Measurements from ENCODE around the gene KBTBD6. TPM values are rescaled to one million over a fixed set of nuclear protein-coding genes. Genes with fewer than 3 reads are reported as not detected.

Gene KBTBD6
- total and polyA plus RNA-seq, 10 of the 15 experiments (the other 5 are each of a cell fraction or from before 2014, with no cell fraction given) = 1.9 to 5.3 (median 3.8) TPM

GRCh38 chr13:41117869-41118268, 14.7 kb downstream of the KBTBD6 start:
- Histone ChIP-seq H4K20me1 (ENCODE audit: control insufficient read depth, insufficient read depth) (no peaks in the 10 kb centered on the region), H3K4me1 (ENCODE audit: control insufficient read depth, insufficient read depth, low read length) (no peaks in the 10 kb centered on the region), H3K36me3 (ENCODE audit: control insufficient read depth in 2 of 2, insufficient read depth in 2 of 2, low read length in 1 of 2) (no peaks in the 10 kb centered on the region), H3K27me3 (replicated peaks in 1 of 2; ENCODE audit: control insufficient read depth in 2 of 2, insufficient read depth in 2 of 2, low read length in 1 of 2) (no peaks in the 10 kb centered on the region), H3K4me3 (no peak overlapping the region), H3K27ac (ENCODE audit: control insufficient read depth, insufficient read depth) (no peak overlapping the region), H3K9me3 (replicated peaks; ENCODE audit: control insufficient read depth, insufficient read depth, low read length) (no peaks in the 10 kb centered on the region), H2AFZ (ENCODE audit: control insufficient read depth, low read depth, low read length) (no peak overlapping the region), H3K79me2 (ENCODE audit: control insufficient read depth, insufficient read depth, low read length) (no peaks in the 10 kb centered on the region), H3K4me2 (ENCODE audit: control insufficient read depth, insufficient read depth) (no peak overlapping the region), H3K9ac (ENCODE audit: control insufficient read depth, insufficient read depth, low read length) (no peak overlapping the region)
- WGBS (ENCODE audit: insufficient coverage, insufficient replicate concordance, low lambda C conversion rate, missing lambda C conversion rate) = 84% methylated on average over 4 of the region's 4 CpGs
- BruUV-seq (replicated peaks) = no TSS peak
- ChIA-PET RAD21 (ENCODE audit: unreplicated experiment) (no interaction called here), SMC1A (ENCODE audit: uncharacterized antibody, unreplicated experiment) (interaction anchor here (0.6 to 1.7 kb wide), 2 partner anchors 11 to 579 kb away, joined by 3 to 4 read pairs; no protein-coding TSS in a partner anchor), CTCF (interaction anchor here (1.9 kb wide), 1 partner anchor 11 kb away, joined by 5 read pairs; no protein-coding TSS in a partner anchor), POLR2A (no interaction called here)
- FAIRE-seq (no peak), ATAC-seq (no peak), DNase-seq (ENCODE audit: low read depth, low spot score) (no peak)
- in situ Hi-C loops (cut with MboI) = no loop called here
- intact Hi-C loops (cut with micrococcal nuclease; ENCODE audit: unreplicated experiment) = no loop called here
- TF ChIP-seq, protein P1, sequence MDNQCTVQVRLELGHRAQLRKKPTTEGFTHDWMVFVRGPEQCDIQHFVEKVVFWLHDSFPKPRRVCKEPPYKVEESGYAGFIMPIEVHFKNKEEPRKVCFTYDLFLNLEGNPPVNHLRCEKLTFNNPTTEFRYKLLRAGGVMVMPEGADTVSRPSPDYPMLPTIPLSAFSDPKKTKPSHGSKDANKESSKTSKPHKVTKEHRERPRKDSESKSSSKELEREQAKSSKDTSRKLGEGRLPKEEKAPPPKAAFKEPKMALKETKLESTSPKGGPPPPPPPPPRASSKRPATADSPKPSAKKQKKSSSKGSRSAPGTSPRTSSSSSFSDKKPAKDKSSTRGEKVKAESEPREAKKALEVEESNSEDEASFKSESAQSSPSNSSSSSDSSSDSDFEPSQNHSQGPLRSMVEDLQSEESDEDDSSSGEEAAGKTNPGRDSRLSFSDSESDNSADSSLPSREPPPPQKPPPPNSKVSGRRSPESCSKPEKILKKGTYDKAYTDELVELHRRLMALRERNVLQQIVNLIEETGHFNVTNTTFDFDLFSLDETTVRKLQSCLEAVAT (IDR thresholded peaks at IDR 0.05) = no peak
- no peak for TF ChIP-seq NFXL1 (IDR thresholded peaks at IDR 0.05; ENCODE audit: borderline replicate concordance)
- TF ChIP-seq ZNF687 (IDR thresholded peaks at IDR 0.05) = no peak
- TF ChIP-seq RUNX3 (IDR thresholded peaks at IDR 0.05; ENCODE audit: low read length) = no peak
- no peak for TF ChIP-seq RAD21 (IDR thresholded peaks at IDR 0.05; ENCODE audit: insufficient read depth, low read depth, low read length)
- TF ChIP-seq MXI1 (IDR thresholded peaks at IDR 0.05; ENCODE audit: low read depth, low read length) = no peak
- TF ChIP-seq FOXK2 (IDR thresholded peaks at IDR 0.05) = no peak
- no peak for TF ChIP-seq CEBPB (IDR thresholded peaks at IDR 0.05; ENCODE audit: borderline replicate concordance in 1 of 2, low read depth in 2 of 2, low read length in 2 of 2)
- TF ChIP-seq SPI1 (IDR thresholded peaks at IDR 0.05; ENCODE audit: borderline replicate concordance, insufficient read depth, low read depth, low read length) = no peak
- no peak for TF ChIP-seq TCF3 (IDR thresholded peaks at IDR 0.05; ENCODE audit: borderline replicate concordance, insufficient read depth, low read depth, low read length)
- TF ChIP-seq, protein P2, sequence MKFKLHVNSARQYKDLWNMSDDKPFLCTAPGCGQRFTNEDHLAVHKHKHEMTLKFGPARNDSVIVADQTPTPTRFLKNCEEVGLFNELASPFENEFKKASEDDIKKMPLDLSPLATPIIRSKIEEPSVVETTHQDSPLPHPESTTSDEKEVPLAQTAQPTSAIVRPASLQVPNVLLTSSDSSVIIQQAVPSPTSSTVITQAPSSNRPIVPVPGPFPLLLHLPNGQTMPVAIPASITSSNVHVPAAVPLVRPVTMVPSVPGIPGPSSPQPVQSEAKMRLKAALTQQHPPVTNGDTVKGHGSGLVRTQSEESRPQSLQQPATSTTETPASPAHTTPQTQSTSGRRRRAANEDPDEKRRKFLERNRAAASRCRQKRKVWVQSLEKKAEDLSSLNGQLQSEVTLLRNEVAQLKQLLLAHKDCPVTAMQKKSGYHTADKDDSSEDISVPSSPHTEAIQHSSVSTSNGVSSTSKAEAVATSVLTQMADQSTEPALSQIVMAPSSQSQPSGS (IDR thresholded peaks at IDR 0.05; ENCODE audit: low read length) = no peak
- no peak for TF ChIP-seq SIN3A (IDR thresholded peaks at IDR 0.05; ENCODE audit: low read depth, low read length)
- TF ChIP-seq CHD2 (IDR thresholded peaks at IDR 0.05; ENCODE audit: borderline replicate concordance, low read depth, low read length) = no peak
- TF ChIP-seq, protein P3, sequence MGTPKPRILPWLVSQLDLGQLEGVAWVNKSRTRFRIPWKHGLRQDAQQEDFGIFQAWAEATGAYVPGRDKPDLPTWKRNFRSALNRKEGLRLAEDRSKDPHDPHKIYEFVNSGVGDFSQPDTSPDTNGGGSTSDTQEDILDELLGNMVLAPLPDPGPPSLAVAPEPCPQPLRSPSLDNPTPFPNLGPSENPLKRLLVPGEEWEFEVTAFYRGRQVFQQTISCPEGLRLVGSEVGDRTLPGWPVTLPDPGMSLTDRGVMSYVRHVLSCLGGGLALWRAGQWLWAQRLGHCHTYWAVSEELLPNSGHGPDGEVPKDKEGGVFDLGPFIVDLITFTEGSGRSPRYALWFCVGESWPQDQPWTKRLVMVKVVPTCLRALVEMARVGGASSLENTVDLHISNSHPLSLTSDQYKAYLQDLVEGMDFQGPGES (IDR thresholded peaks at IDR 0.05) = no peak
- TF ChIP-seq, protein P4, sequence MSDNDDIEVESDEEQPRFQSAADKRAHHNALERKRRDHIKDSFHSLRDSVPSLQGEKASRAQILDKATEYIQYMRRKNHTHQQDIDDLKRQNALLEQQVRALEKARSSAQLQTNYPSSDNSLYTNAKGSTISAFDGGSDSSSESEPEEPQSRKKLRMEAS (IDR thresholded peaks at IDR 0.05; ENCODE audit: low read depth, low read length) = no peak
- no peak for TF ChIP-seq ZNF384 (IDR thresholded peaks at IDR 0.05; ENCODE audit: borderline replicate concordance, low read depth, low read length)
- no peak for TF ChIP-seq RFX5 (IDR thresholded peaks at IDR 0.05; ENCODE audit: low read depth, low read length)

All from GM12878 (cell line).